GM12878 (cell line): Measurements from ENCODE around the gene ASXL2. TPM values are rescaled to one million over a fixed set of nuclear protein-coding genes. Genes with fewer than 3 reads are reported as not detected.

Source experiments
- ATAC-seq: fragments of 200-7000 bp; cut with Tn5 transposase; 3 replicates; pipeline ENCODE4 v1.9.1; 2020; ENCODE audit warnings: mild to moderate bottlenecking, moderate library complexity
- BruUV-seq: library from RNA; stranded (reverse); fragments of 400-500 nt; replicated peaks from 2 replicates; lab custom pipeline; 2021; lab: Mats Ljungman, UMichigan
- CTCF ChIA-PET: fragments of 300-600 bp; sonication (Branson Sonifier 250); formaldehyde crosslinking; extraction: SDS; loops from one replicate; lab custom pipeline; 2021; ENCODE audit warnings: inconsistent platforms; lab: Yijun Ruan, JAX
- POLR2A ChIA-PET: fragments of 350-600 bp; formaldehyde crosslinking; extraction: SDS; loops from one replicate; lab custom pipeline; 2021; ENCODE audit warnings: inconsistent platforms; lab: Charles Lee
- RAD21 ChIA-PET: fragments of 300-600 bp; sonication (Branson Sonifier 250); formaldehyde crosslinking; loops from one replicate; lab custom pipeline; 2023; ENCODE audit warnings: antibody characterized with exemption; ENCODE audit not compliant: unreplicated experiment; lab: Charles Lee
- SMC1A ChIA-PET: fragments of 300-600 bp; sonication (Branson Sonifier 250); formaldehyde crosslinking; loops from one replicate; lab custom pipeline; 2023; ENCODE audit not compliant: unreplicated experiment, uncharacterized antibody; lab: Charles Lee
- DNase-seq: peaks from one replicate; pipeline ENCODE4 v3.0.0-alpha.2; 2011; ENCODE audit warnings: low read depth, low spot score
- FAIRE-seq: peaks from 3 replicates; lab custom pipeline; 2011; peaks lifted over from hg19 to GRCh38; lab: Jason Lieb, UNC
- H2AFZ ChIP-seq: 2 replicates; pipeline ENCODE4 v1.6.0; 2011; ENCODE audit warnings: low read depth, low read length, control low read depth; ENCODE audit not compliant: control insufficient read depth
- H3K27ac ChIP-seq: 2 replicates; pipeline ENCODE4 v1.5.1; 2011; ENCODE audit warnings: control low read depth; ENCODE audit not compliant: control insufficient read depth, insufficient read depth
- H3K27me3 ChIP-seq, 2 experiments: replicated peaks in 1 of 2; 2 replicates each; pipeline versions ENCODE4 v1.6.0 to v1.6.1; 2011; ENCODE audit warnings: low read length in 1 of 2; ENCODE audit not compliant: control insufficient read depth in 2 of 2, insufficient read depth in 2 of 2
- H3K36me3 ChIP-seq, 2 experiments: 2 replicates each; pipeline ENCODE4 v1.5.1; 2011; ENCODE audit warnings: low read length in 1 of 2; ENCODE audit not compliant: control insufficient read depth in 2 of 2, insufficient read depth in 2 of 2
- H3K4me1 ChIP-seq: 2 replicates; pipeline ENCODE4 v1.6.1; 2011; ENCODE audit warnings: mild to moderate bottlenecking, low read length, moderate library complexity, mixed read lengths; ENCODE audit not compliant: control insufficient read depth, insufficient read depth
- H3K4me2 ChIP-seq: 2 replicates; pipeline ENCODE4 v1.6.0; 2011; ENCODE audit warnings: control low read depth; ENCODE audit not compliant: control insufficient read depth, insufficient read depth
- H3K4me3 ChIP-seq: fragments of 200-600 bp; sonication (generic); 2 replicates; pipeline ENCODE4 v1.5.1; 2016
- H3K79me2 ChIP-seq: 2 replicates; pipeline ENCODE4 v1.6.0; 2011; ENCODE audit warnings: low read length; ENCODE audit not compliant: control insufficient read depth, insufficient read depth
- H3K9ac ChIP-seq: 2 replicates; pipeline ENCODE4 v1.8.0; 2011; ENCODE audit warnings: low read length, control low read depth, mixed read lengths; ENCODE audit not compliant: control insufficient read depth, insufficient read depth
- H3K9me3 ChIP-seq: replicated peaks from 3 replicates; pipeline ENCODE4 v1.5.1; 2011; ENCODE audit warnings: mild to moderate bottlenecking, low read length; ENCODE audit not compliant: control insufficient read depth, insufficient read depth
- H4K20me1 ChIP-seq: 2 replicates; pipeline ENCODE4 v1.6.0; 2011; ENCODE audit not compliant: control insufficient read depth, insufficient read depth
- BACH1 ChIP-seq: fragments of 450-650 bp; IDR thresholded peaks from 2 replicates; pipeline ENCODE4 v1.6.1; 2017; ENCODE audit warnings: mild to moderate bottlenecking, borderline replicate concordance
- CBX3 ChIP-seq: fragments of 200-600 bp; sonication (generic); IDR thresholded peaks from 2 replicates; pipeline ENCODE4 v1.6.1; 2016; ENCODE audit warnings: low read depth, borderline replicate concordance
- CHD1 ChIP-seq: IDR thresholded peaks from 2 replicates; pipeline ENCODE4 v1.6.1; 2012; ENCODE audit warnings: low read depth, low read length, improper control_type of control experiment
- FOS ChIP-seq: IDR thresholded peaks from 3 replicates; pipeline ENCODE4 v1.6.1; 2011; ENCODE audit warnings: borderline replicate concordance; ENCODE audit not compliant: insufficient read length; ENCODE audit errors: extremely low read depth
- FOXM1 ChIP-seq: IDR thresholded peaks from 2 replicates; pipeline ENCODE4 v1.6.1; 2012; ENCODE audit warnings: low read depth, mild to moderate bottlenecking, inconsistent platforms, low read length, moderate library complexity
- HCFC1 ChIP-seq: fragments of 150-350 bp; IDR thresholded peaks from 2 replicates; pipeline ENCODE4 v1.6.1; 2014; ENCODE audit warnings: low read length
- MXI1 ChIP-seq: fragments of 150-350 bp; IDR thresholded peaks from 2 replicates; pipeline ENCODE4 v1.6.1; 2011; ENCODE audit warnings: low read depth, mild to moderate bottlenecking, inconsistent platforms, low read length, improper control_type of control experiment
- NBN ChIP-seq: fragments of 450-650 bp; IDR thresholded peaks from 2 replicates; pipeline ENCODE4 v1.6.1; 2016
- NR2C1 ChIP-seq: fragments of 450-650 bp; IDR thresholded peaks from 2 replicates; pipeline ENCODE4 v1.6.1; 2017; ENCODE audit warnings: antibody characterized with exemption, mild to moderate bottlenecking, moderate library complexity
- POLR2AphosphoS5 ChIP-seq: IDR thresholded peaks from 2 replicates; pipeline ENCODE4 v1.6.1; 2011; ENCODE audit warnings: mild to moderate bottlenecking, low read length, inconsistent platforms
- SMC3 ChIP-seq: IDR thresholded peaks from 2 replicates; pipeline ENCODE4 v1.6.1; 2011; ENCODE audit warnings: low read length, improper control_type of control experiment, borderline replicate concordance
- SREBF1 ChIP-seq: IDR thresholded peaks from 2 replicates; pipeline ENCODE4 v1.6.1; 2012; ENCODE audit warnings: mild to moderate bottlenecking, low read length
- STAT1 ChIP-seq: fragments of 450-650 bp; conservative IDR thresholded peaks from 2 replicates; pipeline ENCODE4 v1.6.1; 2014; ENCODE audit warnings: antibody characterized with exemption, mild to moderate bottlenecking
- YBX1 ChIP-seq: fragments of 450-650 bp; IDR thresholded peaks from 2 replicates; pipeline ENCODE4 v1.6.1; 2016; ENCODE audit warnings: antibody characterized with exemption
- ZBED1 ChIP-seq: IDR thresholded peaks from 2 replicates; pipeline ENCODE4 v1.6.1; 2016; ENCODE audit warnings: borderline replicate concordance
- WGBS: methylation state at CpG from one replicate; pipeline ENCODE4 v1.1.6; 2016; ENCODE audit warnings: low lambda C conversion rate; ENCODE audit not compliant: insufficient replicate concordance, insufficient coverage; ENCODE audit errors: missing lambda C conversion rate; 5-methylcytosine and 5-hydroxymethylcytosine counted together
- in situ Hi-C: fragments of 300-500 bp; cut with MboI; formaldehyde crosslinking; loops from 9 replicates; pipeline ENCODE4 v1.14.3; 2018; ENCODE audit warnings: mixed read lengths
- intact Hi-C: fragments of 100-400 bp; cut with micrococcal nuclease; formaldehyde crosslinking; loops from one replicate; pipeline ENCODE4 v1.14.2; 2022; ENCODE audit not compliant: unreplicated experiment
- polyA plus RNA-seq, 11 experiments: library from polyadenylated mRNA; depleted of rRNA in 4 of 11; unstranded in 6 of 11; stranded (reverse) in 5 of 11; fragments of >200 nt; fragmentation: Nextera tagmentation in 4 of 11; fragmentation: Illumina TruSeq in 1 of 11; extraction: Ambion mirVana in 4 of 11; extraction: Trizol in 1 of 11; gene quantifications; 1 replicate in 1 of 11; 2 replicates in 10 of 11; pipeline versions ENCODE4 v1.2.1 to v1.2.3, GENCODE V29; 2011 to 2016; ENCODE audit warnings: inconsistent platforms in 2 of 11, missing spikeins in 2 of 11, low read depth in 1 of 11
- total RNA-seq, 4 experiments: library from RNA; depleted of rRNA in 3 of 4; stranded (reverse); fragments of >200 nt in 3 of 4; fragmentation: Illumina TruSeq in 1 of 4; extraction: Trizol in 1 of 4; gene quantifications; 2 replicates each; pipeline versions ENCODE4 v1.2.1 to v1.2.3, GENCODE V29; 2013 to 2021
- TF ChIP-seq, protein P1 (sequence below): IDR thresholded peaks from 2 replicates; pipeline ENCODE4 v1.6.1; 2011; ENCODE audit warnings: mild to moderate bottlenecking, low read depth, low read length, moderate library complexity; ENCODE audit not compliant: insufficient replicate concordance
- TF ChIP-seq, protein P2 (sequence below): IDR thresholded peaks from 2 replicates; pipeline ENCODE4 v1.6.1; 2012; ENCODE audit warnings: low read length, inconsistent platforms

The ASXL2 gene
- total and polyA plus RNA-seq, 10 of the 15 experiments (the other 5 are each of a cell fraction or from before 2014, with no cell fraction given), result 1.3 to 17.7 (median 5.5) TPM

DNA sequence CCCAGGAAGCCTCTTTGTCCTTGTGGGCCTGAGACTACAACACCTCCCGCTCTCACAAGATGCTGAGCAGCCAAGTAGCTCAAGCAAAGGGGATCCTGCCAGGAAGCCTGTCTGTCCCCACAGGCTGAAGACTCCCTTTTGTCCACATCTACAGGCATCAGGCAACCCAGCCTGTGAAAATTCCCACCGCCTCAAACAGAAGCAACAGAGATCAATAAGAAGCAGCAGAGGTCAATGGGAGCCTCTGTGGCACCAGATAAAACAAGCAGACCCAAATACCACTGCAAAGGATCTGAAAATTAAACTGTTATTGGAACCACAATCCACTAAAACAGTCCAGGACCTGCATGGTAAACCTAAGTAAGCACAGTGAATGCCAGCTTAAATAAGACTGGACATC is 48.5 kb downstream of the ASXL2 start:
- WGBS, result 100% methylated on average over 2 of the region's 2 CpGs
- H4K20me1 ChIP-seq, result no peaks in the 10 kb centered on the region
- in situ Hi-C loops, result no loop called here
- peaks cover 0 to 3% of the 10 kb centered on the region in 2 experiments; a peak in 2 of 4 replicates for H3K36me3 ChIP-seq
- no peak overlapping the region for H3K4me3 ChIP-seq
- RAD21 ChIA-PET, result no interaction called here
- no peak overlapping the region for H3K27ac ChIP-seq
- no TSS peak for BruUV-seq
- no peak for TF ChIP-seq POLR2AphosphoS5
- TF ChIP-seq ZBED1, result no peak
- no peak for TF ChIP-seq HCFC1
- TF ChIP-seq, protein P1, sequence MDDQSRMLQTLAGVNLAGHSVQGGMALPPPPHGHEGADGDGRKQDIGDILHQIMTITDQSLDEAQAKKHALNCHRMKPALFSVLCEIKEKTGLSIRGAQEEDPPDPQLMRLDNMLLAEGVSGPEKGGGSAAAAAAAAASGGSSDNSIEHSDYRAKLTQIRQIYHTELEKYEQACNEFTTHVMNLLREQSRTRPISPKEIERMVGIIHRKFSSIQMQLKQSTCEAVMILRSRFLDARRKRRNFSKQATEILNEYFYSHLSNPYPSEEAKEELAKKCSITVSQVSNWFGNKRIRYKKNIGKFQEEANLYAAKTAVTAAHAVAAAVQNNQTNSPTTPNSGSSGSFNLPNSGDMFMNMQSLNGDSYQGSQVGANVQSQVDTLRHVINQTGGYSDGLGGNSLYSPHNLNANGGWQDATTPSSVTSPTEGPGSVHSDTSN, result no peak
- no peak for TF ChIP-seq NR2C1
- TF ChIP-seq CHD1, result no peak
- no peaks in the 10 kb centered on the region for H3K4me1 ChIP-seq
- no peak for DNase-seq
- ATAC-seq, result no peak
- intact Hi-C loops, result no loop called here
- H2AFZ ChIP-seq, result no peak overlapping the region
- no peaks in the 10 kb centered on the region for H3K79me2 ChIP-seq
- CTCF ChIA-PET, result interaction anchor here (0.7 to 2.7 kb wide), 3 partner anchors 22 to 40 kb away, joined by 3 to 14 read pairs (median 3); no protein-coding TSS in a partner anchor
- peaks cover 2% of the 10 kb centered on the region; the same call in 2 of the 3 replicates for H3K9me3 ChIP-seq
- FAIRE-seq, result no peak
- no peak overlapping the region for H3K9ac ChIP-seq
- no peaks in the 10 kb centered on the region for H3K27me3 ChIP-seq
- POLR2A ChIA-PET, result interaction anchor here (1.0 kb wide), 1 partner anchor 24 kb away, joined by 3 read pairs; no protein-coding TSS in a partner anchor
- SMC1A ChIA-PET, result interaction anchor here (0.7 to 2.3 kb wide), 4 partner anchors 9 to 41 kb away, joined by 3 to 8 read pairs (median 5); no protein-coding TSS in a partner anchor
- no peak overlapping the region for H3K4me2 ChIP-seq

DNA sequence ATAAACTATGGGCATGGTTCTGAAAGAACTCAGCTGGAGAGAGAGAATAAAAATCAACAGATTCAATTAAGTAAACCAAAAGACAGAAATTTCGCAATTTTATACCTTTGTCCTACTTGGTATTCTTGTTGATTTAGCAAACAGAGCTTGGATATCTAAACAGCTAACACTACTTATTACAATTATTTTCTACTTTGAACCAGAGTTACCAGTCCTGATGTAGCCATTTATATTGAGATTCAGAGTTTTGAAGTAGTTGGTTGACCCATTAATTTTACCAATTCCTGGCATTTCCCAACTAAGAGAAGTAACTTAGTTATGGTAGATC is 48.9 kb downstream of the ASXL2 start:
- ChIA-PET SMC1A (interaction anchor here (2.3 kb wide), 1 partner anchor 23 kb away, joined by 8 read pairs; no protein-coding TSS in a partner anchor), POLR2A (interaction anchor here (0.6 kb wide), 1 partner anchor 31 kb away, joined by 3 read pairs; no protein-coding TSS in a partner anchor), CTCF (interaction anchor here (1.3 to 2.7 kb wide), 2 partner anchors 23 to 39 kb away, joined by 3 to 14 read pairs; no protein-coding TSS in a partner anchor), RAD21 (no interaction called here)
- WGBS, result 100% methylated on average over 1 of the region's 1 CpG
- no peak overlapping the region for H3K4me3 ChIP-seq
- no peak overlapping the region for H2AFZ ChIP-seq
- in situ Hi-C loops (no loop called here), intact Hi-C loops (no loop called here)
- H4K20me1 ChIP-seq, result no peaks in the 10 kb centered on the region
- no peaks in the 10 kb centered on the region; a peak in 1 of 4 replicates for H3K36me3 ChIP-seq
- BruUV-seq, result no TSS peak
- H3K4me1 ChIP-seq, result peaks cover 3% of the 10 kb centered on the region
- H3K79me2 ChIP-seq, result no peaks in the 10 kb centered on the region
- H3K9me3 ChIP-seq, result peaks cover 2% of the 10 kb centered on the region; the same call in 2 of the 3 replicates
- no peak overlapping the region for H3K27ac ChIP-seq
- H3K27me3 ChIP-seq, result no peaks in the 10 kb centered on the region
- DNase-seq (no peak), ATAC-seq (no peak), FAIRE-seq (no peak)
- no peak overlapping the region for H3K4me2 ChIP-seq
- no peak overlapping the region for H3K9ac ChIP-seq
- TF ChIP-seq NBN, result no peak
- TF ChIP-seq FOS, result no peak
- TF ChIP-seq STAT1, result no peak
- TF ChIP-seq YBX1, result no peak
- TF ChIP-seq, protein P2, sequence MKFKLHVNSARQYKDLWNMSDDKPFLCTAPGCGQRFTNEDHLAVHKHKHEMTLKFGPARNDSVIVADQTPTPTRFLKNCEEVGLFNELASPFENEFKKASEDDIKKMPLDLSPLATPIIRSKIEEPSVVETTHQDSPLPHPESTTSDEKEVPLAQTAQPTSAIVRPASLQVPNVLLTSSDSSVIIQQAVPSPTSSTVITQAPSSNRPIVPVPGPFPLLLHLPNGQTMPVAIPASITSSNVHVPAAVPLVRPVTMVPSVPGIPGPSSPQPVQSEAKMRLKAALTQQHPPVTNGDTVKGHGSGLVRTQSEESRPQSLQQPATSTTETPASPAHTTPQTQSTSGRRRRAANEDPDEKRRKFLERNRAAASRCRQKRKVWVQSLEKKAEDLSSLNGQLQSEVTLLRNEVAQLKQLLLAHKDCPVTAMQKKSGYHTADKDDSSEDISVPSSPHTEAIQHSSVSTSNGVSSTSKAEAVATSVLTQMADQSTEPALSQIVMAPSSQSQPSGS, result no peak
- no peak for TF ChIP-seq MXI1
- no peak for TF ChIP-seq SREBF1
- TF ChIP-seq BACH1, result no peak
- no peak for TF ChIP-seq FOXM1
- no peak for TF ChIP-seq SMC3
- TF ChIP-seq CBX3, result no peak
